WTC11 (cell line): Measurements from ENCODE around the gene ARV1. TPM values are rescaled to one million over a fixed set of nuclear protein-coding genes. Genes with fewer than 3 reads are reported as not detected.
"Not testable (repeated sequence)": the region's sequence is repeated elsewhere in the genome, so short reads cannot be mapped to it uniquely, and the experiment has no call there.

ENCODE experiments used
- ATAC-seq: fragments of 200-7000 bp; cut with Tn5 transposase; 2 replicates; pipeline ENCODE4 v1.10.0; 2021; ENCODE audit warnings: mild to moderate bottlenecking, moderate library complexity
- CTCF ChIA-PET: fragments of 300-600 bp; sonication (Branson Sonifier 250); formaldehyde crosslinking; loops from one replicate; lab custom pipeline; 2021; ENCODE audit warnings: antibody characterized with exemption; lab: Charles Lee
- POLR2A ChIA-PET: fragments of 350-600 bp; sonication (Branson Sonifier 250); formaldehyde crosslinking; loops from one replicate; lab custom pipeline; 2021; ENCODE audit warnings: antibody characterized with exemption; lab: Charles Lee
- DNase-seq: peaks from one replicate; pipeline ENCODE4 v3.0.0; 2021; ENCODE audit warnings: low spot score
- H3K27ac Mint-ChIP-seq: 2 replicates; pipeline ENCODE4 v1.8.0; 2021; ENCODE audit warnings: mixed read lengths
- H3K27me3 Mint-ChIP-seq: 2 replicates; pipeline ENCODE4 v1.8.0; 2021; ENCODE audit warnings: low read depth, mild to moderate bottlenecking, moderate library complexity, mixed read lengths
- H3K36me3 Mint-ChIP-seq: 2 replicates; pipeline ENCODE4 v1.8.0; 2021; ENCODE audit warnings: mixed read lengths
- H3K4me1 Mint-ChIP-seq: 2 replicates; pipeline ENCODE4 v1.8.0; 2022; ENCODE audit warnings: mixed read lengths
- H3K4me3 Mint-ChIP-seq: 2 replicates; pipeline ENCODE4 v1.8.0; 2021; ENCODE audit warnings: mild to moderate bottlenecking, moderate library complexity, mixed read lengths
- H3K9me3 Mint-ChIP-seq: 2 replicates; pipeline ENCODE4 v1.8.0; 2021; ENCODE audit warnings: mixed read lengths
- GABPB1 ChIP-seq: sonication (generic); formaldehyde crosslinking; IDR thresholded peaks from 2 replicates; pipeline ENCODE4 v1.8.1; 2023; ENCODE audit warnings: mild to moderate bottlenecking, missing genetic modification reagents
- GTF2I ChIP-seq: fragments of 250-450 bp; sonication (Bioruptor Pico); conservative IDR thresholded peaks from 2 replicates; pipeline ENCODE4 v1.4.0; 2021; ENCODE audit warnings: mild to moderate bottlenecking
- KAT7 ChIP-seq: sonication (generic); formaldehyde crosslinking; IDR thresholded peaks from 2 replicates; pipeline ENCODE4 v1.8.1; 2023; ENCODE audit warnings: missing genetic modification reagents, mild to moderate bottlenecking, borderline replicate concordance
- MXD4 ChIP-seq: fragments of 250-450 bp; sonication (Bioruptor Pico); IDR thresholded peaks from 2 replicates; pipeline ENCODE4 v1.8.0; 2021; ENCODE audit warnings: mild to moderate bottlenecking, moderate library complexity, borderline replicate concordance
- SMAD3 ChIP-seq: sonication (generic); formaldehyde crosslinking; IDR thresholded peaks from 2 replicates; pipeline ENCODE4 v1.8.0; 2022; ENCODE audit warnings: missing genetic modification reagents, mild to moderate bottlenecking, borderline replicate concordance
- SOX15 ChIP-seq: fragments of 250-450 bp; sonication (Bioruptor Pico); IDR thresholded peaks from 2 replicates; pipeline ENCODE4 v1.9.0; 2021; ENCODE audit warnings: mild to moderate bottlenecking
- TCF7 ChIP-seq: sonication (generic); formaldehyde crosslinking; IDR thresholded peaks from 2 replicates; pipeline ENCODE4 v1.8.0; 2022; ENCODE audit warnings: mild to moderate bottlenecking, low read depth, missing genetic modification reagents, moderate library complexity
- TEAD4 ChIP-seq: sonication (generic); formaldehyde crosslinking; IDR thresholded peaks from 2 replicates; pipeline ENCODE4 v1.8.0; 2022; ENCODE audit warnings: mild to moderate bottlenecking, missing genetic modification reagents
- ZNF121 ChIP-seq: sonication (generic); formaldehyde crosslinking; IDR thresholded peaks from 2 replicates; pipeline ENCODE4 v1.8.0; 2023; ENCODE audit warnings: missing genetic modification reagents
- total RNA-seq: library from RNA; stranded (reverse); gene quantifications from 3 replicates; pipeline ENCODE4 v1.2.3, GENCODE V29; 2021
- TF ChIP-seq, protein P1 (sequence below): sonication (generic); formaldehyde crosslinking; IDR thresholded peaks from 2 replicates; pipeline ENCODE4 v1.8.1; 2022; ENCODE audit warnings: missing genetic modification reagents, borderline replicate concordance

The ARV1 gene
- total RNA-seq, 1 experiment from 2014 or later, result 9.1 TPM

DNA sequence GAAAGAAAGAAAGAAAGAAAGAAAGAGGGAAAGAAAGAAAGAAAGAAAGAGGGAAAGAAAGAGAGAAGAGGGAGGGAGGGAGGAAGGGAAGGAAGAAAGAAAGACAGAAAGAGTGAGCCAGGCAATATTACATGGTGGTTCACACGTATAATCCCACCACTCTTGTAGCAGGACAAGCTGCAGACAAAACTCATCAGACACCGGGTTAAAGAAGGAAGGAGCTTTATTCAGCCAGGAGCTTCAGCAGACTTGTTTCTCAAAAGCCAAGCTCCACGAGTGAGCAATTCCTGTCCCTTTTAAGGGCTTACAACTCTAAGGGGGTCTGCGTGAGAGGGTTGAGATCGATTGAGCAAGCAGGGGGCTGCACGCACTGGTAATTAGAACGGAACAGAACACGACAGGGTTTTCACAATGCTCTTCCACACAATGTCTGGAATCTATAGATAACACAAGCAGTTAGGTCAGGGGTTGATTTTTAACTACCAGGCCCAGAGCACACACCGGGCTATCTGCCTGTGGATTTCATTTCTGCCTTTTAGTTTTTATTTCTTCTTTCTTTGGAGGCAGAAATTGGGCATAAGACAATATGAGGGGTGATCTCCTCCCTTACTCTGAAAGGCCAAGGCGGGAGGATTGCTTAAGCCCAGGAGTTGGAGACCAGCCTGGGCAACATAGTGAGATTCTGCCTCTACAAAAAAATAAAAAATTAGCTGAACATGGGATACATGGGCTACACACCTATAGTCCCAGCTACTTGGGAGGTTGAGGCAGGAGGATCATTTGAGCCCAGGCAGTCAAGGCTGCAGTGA is 67.2 kb downstream of the ARV1 start:
- H3K36me3 Mint-ChIP-seq, H3K9me3 Mint-ChIP-seq, H3K27ac Mint-ChIP-seq, DNase-seq, ATAC-seq, H3K4me3 Mint-ChIP-seq, POLR2A ChIA-PET, CTCF ChIA-PET, H3K4me1 Mint-ChIP-seq: not testable (repeated sequence)
- H3K27me3 Mint-ChIP-seq, result peaks cover 86% of the 10 kb centered on the region

DNA sequence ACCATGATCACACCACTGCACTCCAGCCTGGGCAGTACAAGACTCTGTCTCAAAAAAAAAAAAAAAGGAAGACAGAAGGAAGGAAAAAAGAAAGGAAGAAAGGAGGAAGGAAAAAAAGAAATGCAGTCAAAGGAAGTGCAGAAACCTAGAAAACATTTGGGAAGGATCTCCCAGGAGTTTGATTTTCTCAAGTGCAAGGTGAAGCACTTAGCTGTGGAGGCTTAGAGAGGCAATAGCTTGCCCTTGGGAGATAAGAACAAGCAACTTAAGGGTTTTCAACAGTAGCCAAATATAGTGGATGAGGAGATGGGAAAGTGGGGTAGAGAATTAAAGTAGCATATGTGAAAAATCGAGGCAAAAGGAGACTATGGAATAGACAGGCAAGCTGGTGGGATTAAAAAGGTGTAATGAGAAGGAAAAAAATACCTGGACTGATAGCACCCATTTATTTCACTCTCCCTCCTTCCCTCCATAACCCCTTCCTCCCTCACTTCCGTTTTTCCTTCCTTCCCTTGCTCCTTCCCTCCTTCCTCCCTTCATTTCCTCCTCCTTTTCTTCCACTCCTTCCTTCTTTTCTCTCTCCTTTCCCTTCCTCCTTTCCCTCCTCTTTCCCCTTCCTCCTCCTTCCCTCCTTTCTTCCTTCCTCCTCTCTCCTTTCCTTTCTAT is 68.0 kb downstream of the ARV1 start:
- Mint-ChIP-seq H3K36me3 (no peaks in the 10 kb centered on the region), H3K27me3 (peaks cover 79% of the 10 kb centered on the region), H3K27ac (no peak overlapping the region), H3K4me3 (no peak overlapping the region), H3K9me3 (peaks cover 3% of the 10 kb centered on the region; the same call in 1 of the 2 replicates), H3K4me1 (no peaks in the 10 kb centered on the region)
- ChIA-PET CTCF (no interaction called here), POLR2A (no interaction called here)
- no peak for DNase-seq
- no peak for ATAC-seq
- TF ChIP-seq SMAD3 (CRISPR knock-in tag) (no peak), MXD4 (CRISPR knock-in tag) (no peak), KAT7 (CRISPR knock-in tag) (no peak), GTF2I (no peak), TEAD4 (CRISPR knock-in tag) (no peak), ZNF121 (no peak)
- TF ChIP-seq, protein P1, sequence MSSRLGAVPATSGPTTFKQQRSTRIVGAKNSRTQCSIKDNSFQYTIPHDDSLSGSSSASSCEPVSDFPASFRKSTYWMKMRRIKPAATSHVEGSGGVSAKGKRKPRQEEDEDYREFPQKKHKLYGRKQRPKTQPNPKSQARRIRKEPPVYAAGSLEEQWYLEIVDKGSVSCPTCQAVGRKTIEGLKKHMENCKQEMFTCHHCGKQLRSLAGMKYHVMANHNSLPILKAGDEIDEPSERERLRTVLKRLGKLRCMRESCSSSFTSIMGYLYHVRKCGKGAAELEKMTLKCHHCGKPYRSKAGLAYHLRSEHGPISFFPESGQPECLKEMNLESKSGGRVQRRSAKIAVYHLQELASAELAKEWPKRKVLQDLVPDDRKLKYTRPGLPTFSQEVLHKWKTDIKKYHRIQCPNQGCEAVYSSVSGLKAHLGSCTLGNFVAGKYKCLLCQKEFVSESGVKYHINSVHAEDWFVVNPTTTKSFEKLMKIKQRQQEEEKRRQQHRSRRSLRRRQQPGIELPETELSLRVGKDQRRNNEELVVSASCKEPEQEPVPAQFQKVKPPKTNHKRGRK (CRISPR knock-in tag), result no peak

DNA sequence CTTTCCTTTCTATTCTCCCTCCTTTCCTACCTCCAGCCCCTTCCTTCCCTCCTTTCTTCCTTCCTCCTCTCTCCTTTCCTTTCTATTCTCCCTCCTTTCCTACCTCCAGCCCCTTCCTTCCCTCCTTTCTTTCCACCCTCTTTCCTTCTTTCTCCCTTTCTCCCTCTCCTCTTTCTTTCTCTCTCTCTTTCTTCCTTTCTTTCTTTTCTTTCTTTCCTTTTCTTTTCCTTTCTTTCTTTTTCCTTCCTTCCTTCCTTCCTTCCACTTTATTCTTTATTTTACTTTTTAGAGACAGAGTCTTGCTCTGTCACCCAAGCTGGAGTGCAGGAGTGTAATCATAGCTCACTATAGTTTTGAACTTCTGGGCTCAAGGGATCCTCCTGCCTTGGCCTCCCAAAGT is 68.6 kb downstream of the ARV1 start:
- ATAC-seq, H3K27ac Mint-ChIP-seq, POLR2A ChIA-PET, CTCF ChIA-PET, H3K4me3 Mint-ChIP-seq, H3K9me3 Mint-ChIP-seq, DNase-seq, H3K36me3 Mint-ChIP-seq, H3K4me1 Mint-ChIP-seq: not testable (repeated sequence)
- peaks cover 72% of the 10 kb centered on the region for H3K27me3 Mint-ChIP-seq

DNA sequence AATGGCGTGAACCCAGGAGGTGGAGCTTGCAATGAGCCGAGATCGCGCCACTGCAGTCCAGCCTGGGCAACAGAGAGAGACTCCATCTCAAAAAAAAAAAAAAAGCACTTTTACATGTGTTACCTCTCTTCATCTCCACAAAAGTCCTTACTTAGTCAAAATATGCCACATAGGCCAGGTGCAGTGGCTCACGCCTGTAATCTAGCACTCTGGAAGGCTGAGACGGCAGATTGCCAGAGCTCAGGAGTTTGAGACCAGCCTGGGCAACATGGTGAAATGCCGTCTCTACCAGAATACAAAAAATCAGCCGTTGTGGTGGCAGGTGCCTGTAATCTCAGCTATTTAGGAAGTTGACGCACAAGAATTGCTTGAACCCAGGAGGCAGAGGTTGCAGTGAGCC is 69.5 kb downstream of the ARV1 start:
- CTCF ChIA-PET, result not testable (repeated sequence)
- POLR2A ChIA-PET, result interaction anchor here (0.7 kb wide), 1 partner anchor 46 kb away, joined by 3 read pairs; no protein-coding TSS in a partner anchor

DNA sequence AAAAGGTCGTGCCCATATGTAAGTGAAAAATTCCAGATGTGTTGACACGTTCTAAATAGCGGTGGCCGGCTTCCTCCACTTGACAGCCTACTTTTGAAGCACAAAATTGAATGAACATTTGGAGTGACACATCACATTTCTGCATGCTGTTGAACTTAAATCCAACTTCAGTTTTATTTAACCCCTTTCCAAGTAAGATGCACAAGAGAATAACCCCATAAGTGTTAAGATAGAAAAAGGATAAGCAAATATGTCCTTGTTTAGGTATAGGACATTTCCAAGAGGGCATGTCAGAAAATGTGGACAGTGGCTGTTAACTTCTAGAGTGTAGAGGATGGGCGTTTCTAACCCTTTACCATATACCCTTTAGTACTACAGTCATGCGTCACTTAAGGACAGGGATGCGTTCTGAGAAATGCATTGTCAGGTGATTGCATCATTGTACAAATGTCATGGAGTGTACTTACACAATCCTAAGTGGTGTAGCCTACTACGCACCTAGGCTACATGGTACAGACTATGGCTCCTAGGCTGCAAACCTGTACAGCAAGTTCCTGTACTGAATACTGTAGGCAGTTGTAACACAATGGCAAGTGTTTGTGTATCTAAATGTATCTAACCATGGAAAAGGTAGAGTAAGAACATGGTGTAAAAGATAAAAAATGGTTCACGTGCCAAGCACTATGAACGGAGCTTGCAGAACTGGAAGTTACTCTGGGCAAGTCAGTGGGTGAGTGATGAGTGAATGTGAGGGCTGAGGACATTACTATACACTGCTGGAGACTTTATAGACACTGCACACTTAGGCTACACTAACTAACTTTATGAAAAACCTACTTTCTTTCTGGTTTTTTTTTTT is 70.5 kb downstream of the ARV1 start:
- H3K4me1 Mint-ChIP-seq, result no peaks in the 10 kb centered on the region
- TF ChIP-seq TCF7 (CRISPR knock-in tag) (no peak), SOX15 (CRISPR knock-in tag) (no peak), GABPB1 (CRISPR knock-in tag) (peak; percentile 76)
- TF ChIP-seq, all 79 proteins: peak for 1
- Mint-ChIP-seq H3K27ac (no peak overlapping the region), H3K9me3 (peaks cover 3% of the 10 kb centered on the region; the same call in 1 of the 2 replicates), H3K4me3 (no peak overlapping the region), H3K27me3 (peaks cover 68% of the 10 kb centered on the region), H3K36me3 (no peaks in the 10 kb centered on the region)
- ATAC-seq, result no peak
- POLR2A ChIA-PET, result no interaction called here
- CTCF ChIA-PET, result interaction anchor here (0.7 to 1.1 kb wide), 2 partner anchors 43 to 133 kb away, joined by 3 read pairs; no protein-coding TSS in a partner anchor
- DNase-seq, result no peak

More for the DNA sequence above, 69.5 kb downstream of the ARV1 start:
- peaks cover 70% of the 10 kb centered on the region for H3K27me3 Mint-ChIP-seq
- H3K4me3 Mint-ChIP-seq, H3K9me3 Mint-ChIP-seq, H3K36me3 Mint-ChIP-seq, H3K4me1 Mint-ChIP-seq, ATAC-seq, H3K27ac Mint-ChIP-seq, DNase-seq: not testable (repeated sequence)

Other genes with a start within 250 kb of the ARV1 start
- 0.16 TPM in 1 of 3 replicates, not detected in the others for gene CAPN9, start 231.7 kb upstream of the ARV1 start, total RNA-seq
- gene C1orf198, start 110.6 kb upstream of the ARV1 start, total RNA-seq, result 23.4 to 26.9 TPM (median 25.4 TPM) in 3 replicates
- gene TTC13, start 233 bp upstream of the ARV1 start, total RNA-seq, result 4.4 to 7.0 TPM (median 6.2 TPM) in 3 replicates
- gene FAM89A, start 61.2 kb downstream of the ARV1 start, total RNA-seq, result 2.0 to 2.4 TPM (median 2.2 TPM) in 3 replicates
- gene TRIM67, start 183.0 kb downstream of the ARV1 start, total RNA-seq, result not detected in 3 replicates